ENCODE results near the gene DENND2D. TPM values are rescaled to one million over a fixed set of nuclear protein-coding genes. Genes with fewer than 3 reads are reported as not detected.

DENND2D gene
- total RNA-seq, 1 donor from 2014 or later, result not detected

GRCh38 chr1:111164151-111164550, 36.3 kb downstream of the DENND2D start:
- no peak for TF ChIP-seq CTCF (IDR thresholded peaks at IDR 0.05; ENCODE audit: partially characterized antibody, unreplicated experiment)
- DNase-seq, result no peak
- Mint-ChIP-seq H3K4me3 (ENCODE audit: unreplicated experiment) (no peak overlapping the region), H3K36me3 (ENCODE audit: unreplicated experiment) (no peaks in the 10 kb centered on the region), H3K27me3 (ENCODE audit: unreplicated experiment) (peaks cover 2% of the 10 kb centered on the region), H3K4me1 (ENCODE audit: low read depth, unreplicated experiment) (peaks cover 6% of the 10 kb centered on the region), H3K27ac (ENCODE audit: unreplicated experiment) (peak overlapping the region; percentile 67), H3K9me3 (ENCODE audit: unreplicated experiment) (no peaks in the 10 kb centered on the region)

- no peak overlapping the region for H3K27ac Mint-ChIP-seq (ENCODE audit: unreplicated experiment)
- no peaks in the 10 kb centered on the region for H3K9me3 Mint-ChIP-seq (ENCODE audit: unreplicated experiment)
- H3K4me3 Mint-ChIP-seq (ENCODE audit: unreplicated experiment), result no peak overlapping the region
- no peak for TF ChIP-seq CTCF (IDR thresholded peaks at IDR 0.05; ENCODE audit: partially characterized antibody, unreplicated experiment)
- peaks cover 2% of the 10 kb centered on the region for H3K27me3 Mint-ChIP-seq (ENCODE audit: unreplicated experiment)
- peaks cover 6% of the 10 kb centered on the region for H3K4me1 Mint-ChIP-seq (ENCODE audit: low read depth, unreplicated experiment)
- no peak for DNase-seq
- H3K36me3 Mint-ChIP-seq (ENCODE audit: unreplicated experiment), result no peaks in the 10 kb centered on the region
Measured at GRCh38 chr1:111163363-111163762, 37.1 kb downstream of the DENND2D start.

- no peak overlapping the region for H3K4me3 Mint-ChIP-seq (ENCODE audit: unreplicated experiment)
- DNase-seq, result no peak
- H3K9me3 Mint-ChIP-seq (ENCODE audit: unreplicated experiment), result no peaks in the 10 kb centered on the region
- H3K4me1 Mint-ChIP-seq (ENCODE audit: low read depth, unreplicated experiment), result peaks cover 6% of the 10 kb centered on the region
- no peaks in the 10 kb centered on the region for H3K36me3 Mint-ChIP-seq (ENCODE audit: unreplicated experiment)
- H3K27ac Mint-ChIP-seq (ENCODE audit: unreplicated experiment), result peak overlapping the region; percentile 46
- H3K27me3 Mint-ChIP-seq (ENCODE audit: unreplicated experiment), result peaks cover 2% of the 10 kb centered on the region
- no peak for TF ChIP-seq CTCF (IDR thresholded peaks at IDR 0.05; ENCODE audit: partially characterized antibody, unreplicated experiment)
Measured at GRCh38 chr1:111162488-111162880, 38.0 kb downstream of the DENND2D start.

GRCh38 chr1:111161843-111162487, 38.5 kb downstream of the DENND2D start:
- no peak for TF ChIP-seq CTCF (IDR thresholded peaks at IDR 0.05; ENCODE audit: partially characterized antibody, unreplicated experiment)
- peak overlapping the region; percentile 46 for H3K27ac Mint-ChIP-seq (ENCODE audit: unreplicated experiment)
- no peaks in the 10 kb centered on the region for H3K9me3 Mint-ChIP-seq (ENCODE audit: unreplicated experiment)
- no peaks in the 10 kb centered on the region for H3K36me3 Mint-ChIP-seq (ENCODE audit: unreplicated experiment)
- peaks cover 6% of the 10 kb centered on the region for H3K4me1 Mint-ChIP-seq (ENCODE audit: low read depth, unreplicated experiment)
- peaks cover 2% of the 10 kb centered on the region for H3K27me3 Mint-ChIP-seq (ENCODE audit: unreplicated experiment)
- no peak overlapping the region for H3K4me3 Mint-ChIP-seq (ENCODE audit: unreplicated experiment)
- no peak for DNase-seq

- H3K36me3 Mint-ChIP-seq (ENCODE audit: unreplicated experiment), result peaks cover 5% of the 10 kb centered on the region
- TF ChIP-seq CTCF (IDR thresholded peaks at IDR 0.05; ENCODE audit: partially characterized antibody, unreplicated experiment), result no peak
- no peaks in the 10 kb centered on the region for H3K9me3 Mint-ChIP-seq (ENCODE audit: unreplicated experiment)
- no peak for DNase-seq
- H3K27ac Mint-ChIP-seq (ENCODE audit: unreplicated experiment), result no peak overlapping the region
- no peaks in the 10 kb centered on the region for H3K27me3 Mint-ChIP-seq (ENCODE audit: unreplicated experiment)
- no peak overlapping the region for H3K4me3 Mint-ChIP-seq (ENCODE audit: unreplicated experiment)
- H3K4me1 Mint-ChIP-seq (ENCODE audit: low read depth, unreplicated experiment), result peaks cover 6% of the 10 kb centered on the region
Measured at GRCh38 chr1:111157431-111157830, 43.0 kb downstream of the DENND2D start.

Data from glutamatergic neuron (in vitro differentiated cells).